Activated naive CD8-positive, alpha-beta T cell treated with anti-CD3 and anti-CD28 coated beads, Interleukin-2, amount 10 ng/mL, durations not matched to agents 7 days and 5 days (primary cell): ENCODE results near the gene ARV1. TPM values are rescaled to one million over a fixed set of nuclear protein-coding genes. Genes with fewer than 3 reads are reported as not detected.
"Not testable (repeated sequence)": the region's sequence is repeated elsewhere in the genome, so short reads cannot be mapped to it uniquely, and the experiment has no call there.

Experiments used
- ATAC-seq: fragments of 150-1000 bp; cut with Tn5 transposase; one replicate; pipeline ENCODE4 v1.10.0; 2021; ENCODE audit warnings: low read depth, moderate library complexity
- POLR2A ChIA-PET: fragments of 350-600 bp; sonication (Branson Sonifier 250); formaldehyde crosslinking; loops from one replicate; lab custom pipeline; 2021; ENCODE audit warnings: antibody characterized with exemption; lab: Charles Lee
- DNase-seq: peaks from one replicate; pipeline ENCODE4 v3.0.0; 2021
- H3K27ac Mint-ChIP-seq: one replicate; pipeline ENCODE4 v1.8.0; 2022; ENCODE audit warnings: mild to moderate bottlenecking, mixed read lengths
- H3K27me3 Mint-ChIP-seq: one replicate; pipeline ENCODE4 v1.8.0; 2022; ENCODE audit warnings: mild to moderate bottlenecking, moderate library complexity, mixed read lengths
- H3K36me3 Mint-ChIP-seq: one replicate; pipeline ENCODE4 v1.8.0; 2021; ENCODE audit warnings: mild to moderate bottlenecking, mixed read lengths
- H3K4me1 Mint-ChIP-seq: one replicate; pipeline ENCODE4 v1.8.0; 2021; ENCODE audit warnings: mixed read lengths
- H3K4me3 Mint-ChIP-seq: one replicate; pipeline ENCODE4 v1.8.0; 2022; ENCODE audit warnings: mild to moderate bottlenecking, moderate library complexity, mixed read lengths
- H3K9me3 Mint-ChIP-seq: one replicate; pipeline ENCODE4 v1.8.0; 2021; ENCODE audit warnings: mixed read lengths
- total RNA-seq, 2 experiments: library from RNA; stranded (reverse); gene quantifications; one replicate each; pipeline ENCODE4 v1.2.3, GENCODE V29; 2021

Gene ARV1
- total RNA-seq, 2 experiments from 2014 or later: 17.4 to 18.6 TPM

DNA sequence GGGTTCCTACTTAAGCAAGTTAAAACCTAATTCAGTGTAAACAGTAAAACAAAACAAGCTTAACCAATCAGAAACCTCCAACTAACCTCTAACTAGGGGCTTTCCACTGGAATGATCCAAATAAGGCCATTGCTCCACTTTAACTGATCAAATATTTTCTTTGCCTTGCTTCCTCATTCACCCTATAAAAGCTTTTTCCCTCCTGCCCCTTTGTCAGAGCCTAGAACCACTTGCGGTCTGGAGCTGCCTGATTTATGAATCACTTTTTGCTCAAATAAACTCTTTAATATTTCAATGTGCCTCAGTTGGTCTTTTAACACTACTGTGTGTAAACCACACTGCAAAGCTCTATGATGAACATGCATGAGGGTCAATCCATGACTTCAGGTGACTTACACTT is 65.7 kb downstream of the ARV1 start:
- POLR2A ChIA-PET: no interaction called here
- H3K4me1 Mint-ChIP-seq: peaks cover 4% of the 10 kb centered on the region
- H3K27me3 Mint-ChIP-seq: peaks cover 33% of the 10 kb centered on the region
- no peaks in the 10 kb centered on the region for H3K9me3 Mint-ChIP-seq
- H3K4me3 Mint-ChIP-seq: no peak overlapping the region
- ATAC-seq (no peak), DNase-seq (no peak)
- H3K36me3 Mint-ChIP-seq: no peaks in the 10 kb centered on the region
- H3K27ac Mint-ChIP-seq: no peak overlapping the region

DNA sequence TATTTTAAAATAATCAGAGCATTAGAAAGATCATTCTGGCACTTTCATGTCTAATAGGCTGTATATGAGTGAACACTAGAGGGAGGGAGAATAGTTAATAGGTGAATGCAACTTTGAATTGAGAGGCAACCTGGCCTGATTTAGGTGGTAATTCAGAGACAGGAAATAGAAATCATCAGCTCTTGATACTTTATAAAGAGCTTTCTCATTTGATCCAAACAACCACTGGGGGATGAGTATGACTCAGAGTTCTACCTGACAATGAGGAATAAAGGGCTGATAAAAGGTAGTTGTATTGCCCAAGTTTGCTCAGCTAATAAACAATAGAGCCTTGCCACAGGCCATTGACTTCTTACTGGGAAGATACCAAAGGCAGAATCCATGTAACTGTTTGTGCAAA is 66.4 kb downstream of the ARV1 start:
- DNase-seq (no peak), ATAC-seq (no peak)
- Mint-ChIP-seq H3K9me3 (no peaks in the 10 kb centered on the region), H3K27me3 (peaks cover 33% of the 10 kb centered on the region), H3K27ac (no peak overlapping the region), H3K4me3 (no peak overlapping the region), H3K4me1 (peaks cover 4% of the 10 kb centered on the region), H3K36me3 (no peaks in the 10 kb centered on the region)
- POLR2A ChIA-PET: no interaction called here

DNA sequence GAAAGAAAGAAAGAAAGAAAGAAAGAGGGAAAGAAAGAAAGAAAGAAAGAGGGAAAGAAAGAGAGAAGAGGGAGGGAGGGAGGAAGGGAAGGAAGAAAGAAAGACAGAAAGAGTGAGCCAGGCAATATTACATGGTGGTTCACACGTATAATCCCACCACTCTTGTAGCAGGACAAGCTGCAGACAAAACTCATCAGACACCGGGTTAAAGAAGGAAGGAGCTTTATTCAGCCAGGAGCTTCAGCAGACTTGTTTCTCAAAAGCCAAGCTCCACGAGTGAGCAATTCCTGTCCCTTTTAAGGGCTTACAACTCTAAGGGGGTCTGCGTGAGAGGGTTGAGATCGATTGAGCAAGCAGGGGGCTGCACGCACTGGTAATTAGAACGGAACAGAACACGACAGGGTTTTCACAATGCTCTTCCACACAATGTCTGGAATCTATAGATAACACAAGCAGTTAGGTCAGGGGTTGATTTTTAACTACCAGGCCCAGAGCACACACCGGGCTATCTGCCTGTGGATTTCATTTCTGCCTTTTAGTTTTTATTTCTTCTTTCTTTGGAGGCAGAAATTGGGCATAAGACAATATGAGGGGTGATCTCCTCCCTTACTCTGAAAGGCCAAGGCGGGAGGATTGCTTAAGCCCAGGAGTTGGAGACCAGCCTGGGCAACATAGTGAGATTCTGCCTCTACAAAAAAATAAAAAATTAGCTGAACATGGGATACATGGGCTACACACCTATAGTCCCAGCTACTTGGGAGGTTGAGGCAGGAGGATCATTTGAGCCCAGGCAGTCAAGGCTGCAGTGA is 67.2 kb downstream of the ARV1 start:
- ATAC-seq, H3K4me3 Mint-ChIP-seq, POLR2A ChIA-PET, H3K4me1 Mint-ChIP-seq, DNase-seq, H3K9me3 Mint-ChIP-seq, H3K36me3 Mint-ChIP-seq, H3K27ac Mint-ChIP-seq: not testable (repeated sequence)
- peaks cover 30% of the 10 kb centered on the region for H3K27me3 Mint-ChIP-seq

DNA sequence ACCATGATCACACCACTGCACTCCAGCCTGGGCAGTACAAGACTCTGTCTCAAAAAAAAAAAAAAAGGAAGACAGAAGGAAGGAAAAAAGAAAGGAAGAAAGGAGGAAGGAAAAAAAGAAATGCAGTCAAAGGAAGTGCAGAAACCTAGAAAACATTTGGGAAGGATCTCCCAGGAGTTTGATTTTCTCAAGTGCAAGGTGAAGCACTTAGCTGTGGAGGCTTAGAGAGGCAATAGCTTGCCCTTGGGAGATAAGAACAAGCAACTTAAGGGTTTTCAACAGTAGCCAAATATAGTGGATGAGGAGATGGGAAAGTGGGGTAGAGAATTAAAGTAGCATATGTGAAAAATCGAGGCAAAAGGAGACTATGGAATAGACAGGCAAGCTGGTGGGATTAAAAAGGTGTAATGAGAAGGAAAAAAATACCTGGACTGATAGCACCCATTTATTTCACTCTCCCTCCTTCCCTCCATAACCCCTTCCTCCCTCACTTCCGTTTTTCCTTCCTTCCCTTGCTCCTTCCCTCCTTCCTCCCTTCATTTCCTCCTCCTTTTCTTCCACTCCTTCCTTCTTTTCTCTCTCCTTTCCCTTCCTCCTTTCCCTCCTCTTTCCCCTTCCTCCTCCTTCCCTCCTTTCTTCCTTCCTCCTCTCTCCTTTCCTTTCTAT is 68.0 kb downstream of the ARV1 start:
- POLR2A ChIA-PET: no interaction called here
- ATAC-seq (no peak), DNase-seq (no peak)
- Mint-ChIP-seq H3K4me3 (no peak overlapping the region), H3K4me1 (peaks cover 2% of the 10 kb centered on the region), H3K36me3 (no peaks in the 10 kb centered on the region), H3K9me3 (no peaks in the 10 kb centered on the region), H3K27me3 (peaks cover 22% of the 10 kb centered on the region), H3K27ac (no peak overlapping the region)

DNA sequence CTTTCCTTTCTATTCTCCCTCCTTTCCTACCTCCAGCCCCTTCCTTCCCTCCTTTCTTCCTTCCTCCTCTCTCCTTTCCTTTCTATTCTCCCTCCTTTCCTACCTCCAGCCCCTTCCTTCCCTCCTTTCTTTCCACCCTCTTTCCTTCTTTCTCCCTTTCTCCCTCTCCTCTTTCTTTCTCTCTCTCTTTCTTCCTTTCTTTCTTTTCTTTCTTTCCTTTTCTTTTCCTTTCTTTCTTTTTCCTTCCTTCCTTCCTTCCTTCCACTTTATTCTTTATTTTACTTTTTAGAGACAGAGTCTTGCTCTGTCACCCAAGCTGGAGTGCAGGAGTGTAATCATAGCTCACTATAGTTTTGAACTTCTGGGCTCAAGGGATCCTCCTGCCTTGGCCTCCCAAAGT is 68.6 kb downstream of the ARV1 start:
- POLR2A ChIA-PET, DNase-seq, H3K4me1 Mint-ChIP-seq, H3K9me3 Mint-ChIP-seq, H3K4me3 Mint-ChIP-seq, H3K36me3 Mint-ChIP-seq, ATAC-seq, H3K27ac Mint-ChIP-seq: not testable (repeated sequence)
- H3K27me3 Mint-ChIP-seq: peaks cover 17% of the 10 kb centered on the region

DNA sequence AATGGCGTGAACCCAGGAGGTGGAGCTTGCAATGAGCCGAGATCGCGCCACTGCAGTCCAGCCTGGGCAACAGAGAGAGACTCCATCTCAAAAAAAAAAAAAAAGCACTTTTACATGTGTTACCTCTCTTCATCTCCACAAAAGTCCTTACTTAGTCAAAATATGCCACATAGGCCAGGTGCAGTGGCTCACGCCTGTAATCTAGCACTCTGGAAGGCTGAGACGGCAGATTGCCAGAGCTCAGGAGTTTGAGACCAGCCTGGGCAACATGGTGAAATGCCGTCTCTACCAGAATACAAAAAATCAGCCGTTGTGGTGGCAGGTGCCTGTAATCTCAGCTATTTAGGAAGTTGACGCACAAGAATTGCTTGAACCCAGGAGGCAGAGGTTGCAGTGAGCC is 69.5 kb downstream of the ARV1 start:
- not testable (repeated sequence) for DNase-seq, H3K36me3 Mint-ChIP-seq, H3K4me3 Mint-ChIP-seq, H3K4me1 Mint-ChIP-seq, H3K27ac Mint-ChIP-seq, H3K9me3 Mint-ChIP-seq, ATAC-seq
- H3K27me3 Mint-ChIP-seq: peaks cover 15% of the 10 kb centered on the region
- POLR2A ChIA-PET: interaction anchor here (0.7 kb wide), 1 partner anchor 50 kb away, joined by 6 read pairs; no protein-coding TSS in a partner anchor

DNA sequence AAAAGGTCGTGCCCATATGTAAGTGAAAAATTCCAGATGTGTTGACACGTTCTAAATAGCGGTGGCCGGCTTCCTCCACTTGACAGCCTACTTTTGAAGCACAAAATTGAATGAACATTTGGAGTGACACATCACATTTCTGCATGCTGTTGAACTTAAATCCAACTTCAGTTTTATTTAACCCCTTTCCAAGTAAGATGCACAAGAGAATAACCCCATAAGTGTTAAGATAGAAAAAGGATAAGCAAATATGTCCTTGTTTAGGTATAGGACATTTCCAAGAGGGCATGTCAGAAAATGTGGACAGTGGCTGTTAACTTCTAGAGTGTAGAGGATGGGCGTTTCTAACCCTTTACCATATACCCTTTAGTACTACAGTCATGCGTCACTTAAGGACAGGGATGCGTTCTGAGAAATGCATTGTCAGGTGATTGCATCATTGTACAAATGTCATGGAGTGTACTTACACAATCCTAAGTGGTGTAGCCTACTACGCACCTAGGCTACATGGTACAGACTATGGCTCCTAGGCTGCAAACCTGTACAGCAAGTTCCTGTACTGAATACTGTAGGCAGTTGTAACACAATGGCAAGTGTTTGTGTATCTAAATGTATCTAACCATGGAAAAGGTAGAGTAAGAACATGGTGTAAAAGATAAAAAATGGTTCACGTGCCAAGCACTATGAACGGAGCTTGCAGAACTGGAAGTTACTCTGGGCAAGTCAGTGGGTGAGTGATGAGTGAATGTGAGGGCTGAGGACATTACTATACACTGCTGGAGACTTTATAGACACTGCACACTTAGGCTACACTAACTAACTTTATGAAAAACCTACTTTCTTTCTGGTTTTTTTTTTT is 70.5 kb downstream of the ARV1 start:
- no peaks in the 10 kb centered on the region for H3K9me3 Mint-ChIP-seq
- POLR2A ChIA-PET: no interaction called here

More for the DNA sequence above, 70.5 kb downstream of the ARV1 start:
- DNase-seq (no peak), ATAC-seq (no peak)
- Mint-ChIP-seq H3K27ac (no peak overlapping the region), H3K4me3 (no peak overlapping the region), H3K27me3 (peaks cover 15% of the 10 kb centered on the region), H3K4me1 (peaks cover 16% of the 10 kb centered on the region), H3K36me3 (no peaks in the 10 kb centered on the region)

Other genes starting within 250 kb of the ARV1 start
- not detected for gene CAPN9, start 231.7 kb upstream of the ARV1 start, total RNA-seq
- gene C1orf198, start 110.6 kb upstream of the ARV1 start, total RNA-seq: 1 to 10 TPM; 2.8 to 3.8 TPM
- 10 to 100 TPM; 37.7 to 43.7 TPM for gene TTC13, start 233 bp upstream of the ARV1 start, total RNA-seq
- gene FAM89A, start 61.2 kb downstream of the ARV1 start, total RNA-seq: 1 to 10 TPM; 6.7 to 7.6 TPM
- not detected for gene TRIM67, start 183.0 kb downstream of the ARV1 start, total RNA-seq